ENCODE data around the gene CSTPP1. TPM values are rescaled to one million over a fixed set of nuclear protein-coding genes. Genes with fewer than 3 reads are reported as not detected.

CSTPP1 gene
- total RNA-seq, 4 donors from 2014 or later: 13.3 to 26.4 (median 19.1) TPM

GRCh38 chr11:46949297-46949696 is 12.7 kb downstream of the CSTPP1 start:
- Histone ChIP-seq H3K27me3 (no peaks in the 10 kb centered on the region), H3K36me3 (no peaks in the 10 kb centered on the region), H3K9me3 (no peaks in the 10 kb centered on the region), H3K4me1 (peaks cover 0 to 16% (median 0%) of the 10 kb centered on the region in 4 donors), H3K4me3 (no peak overlapping the region), H3K27ac (replicated peaks in 1 of 4) (no peak overlapping the region)
- intact Hi-C loops (cut with DNase I): no loop called here
- no peak for DNase-seq (ENCODE audit: extremely low spot score)
- 98% methylated on average over 1 of the region's 1 CpG for WGBS
- TF ChIP-seq POLR2A (IDR thresholded peaks at IDR 0.05; ENCODE audit: low read depth) (no peak), POLR2AphosphoS5 (IDR thresholded peaks at IDR 0.05) (no peak), CTCF (IDR thresholded peaks at IDR 0.05) (no peak)

DNA sequence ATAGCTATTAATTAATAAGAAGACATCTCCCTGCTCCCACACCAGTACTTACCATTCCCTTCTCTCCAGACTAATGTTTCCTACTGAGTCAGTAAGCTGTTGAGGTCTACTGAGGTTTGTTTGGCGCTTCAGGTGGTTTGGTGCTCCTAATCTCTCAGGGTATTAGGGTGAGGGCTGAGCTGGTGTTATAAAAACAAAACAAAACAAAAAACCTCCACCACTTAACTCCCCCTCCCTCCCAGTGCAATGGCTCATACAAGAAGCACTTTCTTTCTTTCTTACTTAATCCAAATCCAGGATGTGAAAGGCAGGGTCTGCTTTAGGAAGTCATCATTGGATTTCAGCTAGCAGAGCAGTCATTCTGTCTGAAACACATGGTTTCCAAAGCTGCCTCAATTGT is 15.3 kb downstream of the CSTPP1 start:
- Histone ChIP-seq H3K27me3 (no peaks in the 10 kb centered on the region), H3K36me3 (no peaks in the 10 kb centered on the region), H3K9me3 (no peaks in the 10 kb centered on the region), H3K4me3 (no peak overlapping the region), H3K4me1 (peaks cover 0 to 16% (median 0%) of the 10 kb centered on the region in 4 donors), H3K27ac (replicated peaks in 1 of 4) (no peak overlapping the region)
- 100% methylated on average over 1 of the region's 1 CpG for WGBS
- no peak for TF ChIP-seq POLR2A (IDR thresholded peaks at IDR 0.05; ENCODE audit: low read depth)
- no peak for TF ChIP-seq EP300 (IDR thresholded peaks at IDR 0.05)
- TF ChIP-seq CTCF (IDR thresholded peaks at IDR 0.05): no peak
- no peak for TF ChIP-seq POLR2AphosphoS5 (IDR thresholded peaks at IDR 0.05)
- intact Hi-C loops (cut with DNase I): no loop called here
- no peak for DNase-seq (ENCODE audit: extremely low spot score)

- intact Hi-C loops (cut with DNase I): no loop called here
- Histone ChIP-seq H3K9me3 (no peaks in the 10 kb centered on the region), H3K27ac (replicated peaks in 1 of 4) (no peak overlapping the region), H3K4me3 (no peak overlapping the region), H3K36me3 (no peaks in the 10 kb centered on the region), H3K4me1 (peaks cover 0 to 11% (median 0%) of the 10 kb centered on the region in 4 donors), H3K27me3 (no peaks in the 10 kb centered on the region)
- DNase-seq (ENCODE audit: extremely low spot score): no peak
- TF ChIP-seq POLR2A (IDR thresholded peaks at IDR 0.05; ENCODE audit: low read depth) (no peak), POLR2AphosphoS5 (IDR thresholded peaks at IDR 0.05) (no peak), CTCF (IDR thresholded peaks at IDR 0.05) (no peak), EP300 (IDR thresholded peaks at IDR 0.05) (no peak)
- 81% methylated on average over 2 of the region's 2 CpGs for WGBS
Measured at GRCh38 chr11:46952553-46952952, 16.0 kb downstream of the CSTPP1 start.

DNA sequence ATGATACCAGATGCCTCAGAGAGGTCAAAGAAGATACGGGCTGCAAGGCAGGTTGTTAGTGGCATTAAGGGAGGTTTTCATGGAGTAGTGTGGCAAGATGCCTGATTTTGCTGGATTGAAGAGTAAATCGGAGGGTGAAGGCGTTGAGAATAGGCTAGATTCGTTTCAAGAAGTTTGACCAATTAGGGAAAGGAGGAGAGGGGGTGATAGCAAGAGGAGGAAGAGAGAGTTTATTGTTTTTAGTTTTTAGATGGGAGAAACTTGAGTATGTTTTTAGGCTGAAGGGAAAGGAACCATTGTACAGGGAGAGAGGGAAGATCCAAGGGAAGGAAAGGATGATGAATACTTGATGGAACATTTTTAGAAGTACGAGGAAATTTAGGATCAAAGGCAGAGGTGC is 16.5 kb downstream of the CSTPP1 start:
- TF ChIP-seq POLR2A (IDR thresholded peaks at IDR 0.05; ENCODE audit: low read depth) (no peak), EP300 (IDR thresholded peaks at IDR 0.05) (no peak)
- Histone ChIP-seq H3K27ac (replicated peaks in 1 of 4) (no peak overlapping the region), H3K4me3 (no peak overlapping the region), H3K4me1 (peaks cover 0 to 5% (median 0%) of the 10 kb centered on the region in 4 donors), H3K9me3 (no peaks in the 10 kb centered on the region), H3K36me3 (no peaks in the 10 kb centered on the region), H3K27me3 (no peaks in the 10 kb centered on the region)
- DNase-seq (ENCODE audit: extremely low spot score): no peak
- 93% methylated on average over 5 of the region's 5 CpGs for WGBS
- intact Hi-C loops (cut with DNase I): no loop called here

DNA sequence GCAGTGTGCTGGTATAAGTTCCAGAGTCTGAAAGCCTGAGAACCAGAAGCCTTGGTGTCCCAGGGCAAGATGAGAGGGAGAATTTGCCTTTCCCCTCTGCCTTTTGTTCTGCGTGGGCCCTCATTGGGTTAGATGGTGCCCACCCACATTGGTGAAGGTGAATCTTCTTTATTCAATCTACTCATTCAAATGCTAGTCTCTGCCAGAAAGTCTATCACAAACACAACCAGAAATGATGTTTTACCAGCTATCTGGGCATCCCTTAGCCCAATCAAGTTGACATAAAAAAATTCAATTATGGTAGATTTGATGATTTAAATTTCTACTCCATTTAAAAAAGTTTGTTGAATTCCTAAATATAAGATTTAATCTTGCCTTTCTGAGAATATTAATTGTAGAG is 22.2 kb downstream of the CSTPP1 start:
- intact Hi-C loops (cut with DNase I): no loop called here
- TF ChIP-seq EP300 (IDR thresholded peaks at IDR 0.05) (no peak), POLR2A (IDR thresholded peaks at IDR 0.05; ENCODE audit: low read depth) (no peak), CTCF (IDR thresholded peaks at IDR 0.05) (no peak), POLR2AphosphoS5 (IDR thresholded peaks at IDR 0.05) (no peak)
- WGBS: 86% methylated on average over 1 of the region's 1 CpG
- Histone ChIP-seq H3K27ac (replicated peaks in 1 of 4) (no peak overlapping the region), H3K4me3 (no peak overlapping the region), H3K4me1 (no peaks in the 10 kb centered on the region), H3K36me3 (no peaks in the 10 kb centered on the region), H3K27me3 (no peaks in the 10 kb centered on the region), H3K9me3 (peaks cover 0 to 5% (median 0%) of the 10 kb centered on the region in 4 donors)
- DNase-seq (ENCODE audit: extremely low spot score): no peak

Measured in esophagus muscularis mucosa (tissue), 4 donors.